Cardiac muscle cell (in vitro differentiated cells and primary cell): ENCODE results near the gene MICAL2. TPM values are rescaled to one million over a fixed set of nuclear protein-coding genes. Genes with fewer than 3 reads are reported as not detected.

Source experiments
- DNase-seq, 2 donors: peaks; one replicate each; pipeline versions ENCODE4 v3.0.0 to v3.0.0-alpha.2; 2010 to 2017; ENCODE audit warnings: low read depth in 1 of 2, low spot score in 1 of 2
- H3K27ac ChIP-seq: fragments of 200-600 bp; sonication (generic); 2 replicates; pipeline ENCODE4 v1.5.1; 2016
- H3K27me3 ChIP-seq: fragments of 200-600 bp; sonication (generic); 2 replicates; pipeline ENCODE4 v1.6.0; 2016; ENCODE audit warnings: control low read depth
- H3K36me3 ChIP-seq: fragments of 200-600 bp; sonication (generic); 2 replicates; pipeline ENCODE4 v1.5.1; 2016; ENCODE audit warnings: control low read depth
- H3K4me1 ChIP-seq: fragments of 200-600 bp; sonication (generic); 2 replicates; pipeline ENCODE4 v1.8.1; 2017; ENCODE audit warnings: low read depth, mild to moderate bottlenecking, mixed run types
- H3K4me3 ChIP-seq: fragments of 200-600 bp; sonication (generic); 2 replicates; pipeline ENCODE4 v1.5.1; 2016; ENCODE audit warnings: mild to moderate bottlenecking
- H3K9me3 ChIP-seq: fragments of 200-600 bp; sonication (generic); 2 replicates; pipeline ENCODE4 v1.5.1; 2017; ENCODE audit warnings: low read depth, mild to moderate bottlenecking, control low read depth
- CTCF ChIP-seq: IDR thresholded peaks from 2 replicates; pipeline ENCODE4 v1.5.1; 2012; ENCODE audit warnings: low read depth, mild to moderate bottlenecking, low read length
- polyA plus RNA-seq: library from polyadenylated mRNA; unstranded; fragments of >200 nt; fragmentation: Nextera tagmentation; extraction: Ambion mirVana; gene quantifications from 2 replicates; pipeline ENCODE4 v1.2.1, GENCODE V29; 2016
- total RNA-seq: library from RNA; depleted of rRNA; stranded (reverse); fragments of >200 nt; gene quantifications from 2 replicates; pipeline ENCODE4 v1.2.3, GENCODE V29; 2016

The MICAL2 gene
- total and polyA plus RNA-seq, 2 experiments from 2014 or later, result 153 to 178 TPM

GRCh38 chr11:12189543-12190235 lies 79.3 kb downstream of the MICAL2 start:
- Histone ChIP-seq H3K9me3 (no peaks in the 10 kb centered on the region), H3K27me3 (no peaks in the 10 kb centered on the region), H3K36me3 (peaks cover 7% of the 10 kb centered on the region), H3K4me3 (no peak overlapping the region), H3K27ac (peak overlapping the region; percentile 71), H3K4me1 (peaks cover 49% of the 10 kb centered on the region)
- DNase-seq, result no peak
- no peak for TF ChIP-seq CTCF

- Histone ChIP-seq H3K4me1 (peaks cover 52% of the 10 kb centered on the region), H3K27me3 (no peaks in the 10 kb centered on the region), H3K9me3 (no peaks in the 10 kb centered on the region), H3K36me3 (peaks cover 7% of the 10 kb centered on the region), H3K27ac (peak overlapping the region; percentile 71), H3K4me3 (no peak overlapping the region)
- DNase-seq, result no peak
- TF ChIP-seq CTCF, result no peak
Observed at GRCh38 chr11:12190511-12190910, 80.1 kb downstream of the MICAL2 start.

- Histone ChIP-seq H3K36me3 (peaks cover 7% of the 10 kb centered on the region), H3K9me3 (no peaks in the 10 kb centered on the region), H3K4me3 (no peak overlapping the region), H3K4me1 (peaks cover 52% of the 10 kb centered on the region), H3K27ac (peak overlapping the region; percentile 72), H3K27me3 (no peaks in the 10 kb centered on the region)
- DNase-seq, result no peak
- no peak for TF ChIP-seq CTCF
Observed at GRCh38 chr11:12192794-12193514, 82.6 kb downstream of the MICAL2 start.

GRCh38 chr11:12193515-12194336 lies 83.3 kb downstream of the MICAL2 start:
- peaks cover 1% of the 10 kb centered on the region for H3K36me3 ChIP-seq

More at GRCh38 chr11:12193515-12194336, 83.3 kb downstream of the MICAL2 start:
- Histone ChIP-seq H3K9me3 (no peaks in the 10 kb centered on the region), H3K27me3 (no peaks in the 10 kb centered on the region), H3K4me1 (peaks cover 57% of the 10 kb centered on the region), H3K27ac (peak overlapping the region; percentile 72), H3K4me3 (no peak overlapping the region)
- no peak for TF ChIP-seq CTCF
- no peak for DNase-seq
